22Rv1 (cell line): ENCODE measurements around the gene SORBS1.

Experiments
- ZFX ChIP-seq: fragments of 450-650 bp; IDR thresholded peaks from 2 replicates; pipeline ENCODE4 v1.6.1; 2017; ENCODE audit warnings: antibody characterized with exemption, borderline replicate concordance
- TF ChIP-seq, protein P1 (sequence below): fragments of 450-650 bp; IDR thresholded peaks from 2 replicates; pipeline ENCODE4 v1.5.1; 2017; ENCODE audit warnings: mild to moderate bottlenecking

DNA sequence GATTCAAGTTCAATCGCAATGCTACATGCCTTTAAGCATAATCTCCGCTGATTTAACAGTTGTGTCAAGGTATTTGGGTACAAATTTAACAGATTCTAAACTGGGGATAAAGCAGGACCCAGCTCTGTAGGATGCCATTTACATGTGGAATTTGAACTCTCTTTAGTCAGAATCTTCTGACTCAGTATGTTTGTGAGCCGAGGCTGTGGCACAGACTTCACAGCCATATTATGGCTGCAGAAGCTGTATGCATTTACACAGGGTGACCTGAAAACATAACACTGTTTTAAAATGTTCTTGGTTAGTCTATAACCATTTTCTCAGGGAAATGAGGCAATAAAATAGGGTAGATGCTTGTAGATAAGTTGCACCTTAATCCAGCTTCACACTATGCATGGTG lies 279.1 kb downstream of the SORBS1 start:
- TF ChIP-seq, protein P1, sequence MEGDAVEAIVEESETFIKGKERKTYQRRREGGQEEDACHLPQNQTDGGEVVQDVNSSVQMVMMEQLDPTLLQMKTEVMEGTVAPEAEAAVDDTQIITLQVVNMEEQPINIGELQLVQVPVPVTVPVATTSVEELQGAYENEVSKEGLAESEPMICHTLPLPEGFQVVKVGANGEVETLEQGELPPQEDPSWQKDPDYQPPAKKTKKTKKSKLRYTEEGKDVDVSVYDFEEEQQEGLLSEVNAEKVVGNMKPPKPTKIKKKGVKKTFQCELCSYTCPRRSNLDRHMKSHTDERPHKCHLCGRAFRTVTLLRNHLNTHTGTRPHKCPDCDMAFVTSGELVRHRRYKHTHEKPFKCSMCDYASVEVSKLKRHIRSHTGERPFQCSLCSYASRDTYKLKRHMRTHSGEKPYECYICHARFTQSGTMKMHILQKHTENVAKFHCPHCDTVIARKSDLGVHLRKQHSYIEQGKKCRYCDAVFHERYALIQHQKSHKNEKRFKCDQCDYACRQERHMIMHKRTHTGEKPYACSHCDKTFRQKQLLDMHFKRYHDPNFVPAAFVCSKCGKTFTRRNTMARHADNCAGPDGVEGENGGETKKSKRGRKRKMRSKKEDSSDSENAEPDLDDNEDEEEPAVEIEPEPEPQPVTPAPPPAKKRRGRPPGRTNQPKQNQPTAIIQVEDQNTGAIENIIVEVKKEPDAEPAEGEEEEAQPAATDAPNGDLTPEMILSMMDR: no peak
- no peak for TF ChIP-seq ZFX
